ENCODE data around the gene TEFM. TPM values are rescaled to one million over a fixed set of nuclear protein-coding genes. Genes with fewer than 3 reads are reported as not detected.

TEFM gene
- total and polyA plus RNA-seq, 2 of the 8 experiments (the other 6 are each of a cell fraction or from before 2014, with no cell fraction given) = 6.1 to 10.9 TPM

GRCh38 chr17:30897311-30897710 is 8.7 kb downstream of the TEFM start:
- Histone ChIP-seq H3K23me2 (ENCODE audit: low read depth, low read length) (no peaks in the 10 kb centered on the region), H3K36me3 (ENCODE audit: control insufficient read depth in 2 of 4, insufficient read depth in 4 of 4, low read length in 3 of 4) (peaks cover 3 to 58% (median 11%) of the 10 kb centered on the region in 4 experiments; a peak in 6 of 8 replicates), H2BK5ac (ENCODE audit: low read depth, low read length) (no peak overlapping the region), H2BK20ac (ENCODE audit: low read length) (no peak overlapping the region), H3K4me2 (ENCODE audit: insufficient read depth in 1 of 2, low read depth in 2 of 2, low read length in 2 of 2) (no peak overlapping the region), H2BK15ac (ENCODE audit: low read length) (no peak overlapping the region), H3K18ac (ENCODE audit: extremely low read depth, low read length) (no peak overlapping the region), H3K4ac (replicated peaks; ENCODE audit: insufficient read length, low read depth, low read length) (no peak overlapping the region), H2BK12ac (ENCODE audit: low read depth, low read length) (no peak overlapping the region), H2AK5ac (ENCODE audit: low read depth, low read length) (no peak overlapping the region), H3K27me3 (replicated peaks in 1 of 4; ENCODE audit: control insufficient read depth in 3 of 4, extremely low read depth in 1 of 4, insufficient read depth in 3 of 4, low read length in 3 of 4) (no peaks in the 10 kb centered on the region), H4K8ac (ENCODE audit: extremely low read depth, insufficient read depth, low read length) (no peak overlapping the region), H3K9me3 (ENCODE audit: insufficient read depth in 2 of 2, low read depth in 1 of 2, low read length in 1 of 2) (no peaks in the 10 kb centered on the region), H4K20me1 (replicated peaks in 1 of 2; ENCODE audit: control insufficient read depth in 1 of 2, insufficient read depth in 2 of 2, low read length in 2 of 2) (no peaks in the 10 kb centered on the region), H3K79me2 (ENCODE audit: control insufficient read depth in 1 of 2, insufficient read depth in 2 of 2, low read length in 2 of 2) (no peaks in the 10 kb centered on the region), H3K23ac (ENCODE audit: insufficient read length) (no peak overlapping the region), H3K9ac (replicated peaks in 1 of 4; ENCODE audit: extremely low read depth in 1 of 4, low read depth in 3 of 4, low read length in 3 of 4) (no peak overlapping the region), H2AFZ (ENCODE audit: low read length) (no peak overlapping the region), H3K79me1 (ENCODE audit: low read depth, low read length) (no peaks in the 10 kb centered on the region), H3K56ac (replicated peaks; ENCODE audit: insufficient read length, low read depth, low read length) (no peak overlapping the region), H4K5ac (ENCODE audit: insufficient read length, low read depth, low read length) (no peak overlapping the region), H3K4me3 (ENCODE audit: extremely low read depth in 1 of 4, insufficient read depth in 2 of 4, low read depth in 3 of 4, low read length in 4 of 4) (no peak overlapping the region), H4K91ac (replicated peaks; ENCODE audit: insufficient read length, low read length) (no peak overlapping the region), H3K27ac (ENCODE audit: low read depth, low read length) (no peak overlapping the region), H2BK120ac (replicated peaks; ENCODE audit: low read depth, low read length) (no peak overlapping the region), H3K4me1 (replicated peaks in 1 of 4; ENCODE audit: control insufficient read depth in 3 of 4, insufficient read depth in 4 of 4, low read length in 3 of 4) (no peaks in the 10 kb centered on the region), H3K14ac (ENCODE audit: insufficient read length) (no peak overlapping the region)
- ChIA-PET CTCF (ENCODE audit: partially characterized antibody) (no interaction called here), POLR2A (ENCODE audit: partially characterized antibody) (interaction anchor here (0.6 to 1.6 kb wide), 2 partner anchors 18 to 25 kb away, joined by 3 to 4 read pairs; no protein-coding TSS in a partner anchor)
- TF ChIP-seq MAFK (IDR thresholded peaks at IDR 0.05; ENCODE audit: low read depth, low read length) = no peak
- no peak for TF ChIP-seq RFX5 (IDR thresholded peaks at IDR 0.05; ENCODE audit: borderline replicate concordance, low read depth, low read length)
- TF ChIP-seq EZH2 (IDR thresholded peaks at IDR 0.05; ENCODE audit: low read depth, low read length, severe bottlenecking) = no peak
- TF ChIP-seq SIX5 (IDR thresholded peaks at IDR 0.05; ENCODE audit: low read depth, low read length) = no peak
- no peak for TF ChIP-seq KDM1A (IDR thresholded peaks at IDR 0.05; ENCODE audit: borderline replicate concordance, low read length)
- no peak for TF ChIP-seq SP1 (IDR thresholded peaks at IDR 0.05; ENCODE audit: low read depth, low read length)
- TF ChIP-seq TBP (IDR thresholded peaks at IDR 0.05; ENCODE audit: low read depth, low read length) = no peak
- no peak for TF ChIP-seq KDM4A (IDR thresholded peaks at IDR 0.05; ENCODE audit: low read depth, low read length, severe bottlenecking)
- TF ChIP-seq BRCA1 (IDR thresholded peaks at IDR 0.05; ENCODE audit: low read depth, low read length) = no peak
- TF ChIP-seq POU5F1 (IDR thresholded peaks at IDR 0.05; ENCODE audit: low read depth, low read length) = no peak
- TF ChIP-seq EGR1 (IDR thresholded peaks at IDR 0.05; ENCODE audit: borderline replicate concordance, low read depth, low read length) = no peak
- TF ChIP-seq CBX8 (IDR thresholded peaks at IDR 0.05; ENCODE audit: borderline replicate concordance, low read depth, low read length) = no peak
- no peak for TF ChIP-seq HDAC6 (IDR thresholded peaks at IDR 0.05; ENCODE audit: low read depth, low read length)
- TF ChIP-seq USF2 (IDR thresholded peaks at IDR 0.05; ENCODE audit: low read length) = no peak
- no peak for FAIRE-seq
- 93% methylated on average over 5 of the region's 5 CpGs; no CpG with 5 or more reads in 1 of the 2 experiments for WGBS, 2 experiments (ENCODE audit: extremely low coverage in 1 of 2, insufficient coverage in 1 of 2, insufficient read length in 1 of 2, insufficient replicate concordance in 2 of 2, low coverage in 1 of 2, low lambda C conversion rate in 2 of 2, missing lambda C conversion rate in 1 of 2)
- no peak for DNase-seq (ENCODE audit: low read depth in 1 of 2, low spot score in 2 of 2)
